A549 (cell line): ENCODE data around the gene CETP.

Source experiments
- CBX2 ChIP-seq: fragments of 200-600 bp; sonication (generic); IDR thresholded peaks from 2 replicates; pipeline ENCODE4 v1.6.1; 2016; ENCODE audit warnings: low read depth, mild to moderate bottlenecking, borderline replicate concordance
- EP300 ChIP-seq, 2 experiments: fragments of >200 bp; sonication (Bioruptor Twin); formaldehyde crosslinking; IDR thresholded peaks; 2 replicates in 1 of 2; 3 replicates in 1 of 2; pipeline ENCODE4 v1.6.1; 2016 to 2017
- FOSL2 ChIP-seq, 2 experiments: fragments of 450-650 bp in 1 of 2; fragments of >200 bp in 1 of 2; sonication (Bioruptor Twin) in 1 of 2; formaldehyde crosslinking; IDR thresholded peaks; 2 replicates each; pipeline versions ENCODE4 v1.5.0 to v1.6.1; 2016 to 2020; ENCODE audit warnings: mild to moderate bottlenecking in 1 of 2, moderate library complexity in 1 of 2
- MAZ ChIP-seq: fragments of 150-350 bp; IDR thresholded peaks from 2 replicates; pipeline ENCODE4 v1.6.1; 2014; ENCODE audit warnings: antibody characterized with exemption, low read depth, low read length, borderline replicate concordance
- POLR2A ChIP-seq: IDR thresholded peaks from 2 replicates; pipeline ENCODE4 v1.6.1; 2012; ENCODE audit warnings: mild to moderate bottlenecking, low read length
- POLR2AphosphoS2 ChIP-seq: conservative IDR thresholded peaks from 2 replicates; pipeline ENCODE4 v1.6.1; 2012; ENCODE audit warnings: low read length, improper control_type of control experiment, inconsistent platforms
- SREBF2 ChIP-seq: fragments of 450-650 bp; IDR thresholded peaks from 2 replicates; pipeline ENCODE4 v1.6.1; 2014; ENCODE audit warnings: mild to moderate bottlenecking, moderate library complexity
- USF2 ChIP-seq: fragments of 450-650 bp; IDR thresholded peaks from 2 replicates; pipeline ENCODE4 v1.6.1; 2014; ENCODE audit warnings: antibody characterized with exemption
- ZFP36 ChIP-seq: fragments of 450-650 bp; IDR thresholded peaks from 2 replicates; pipeline ENCODE4 v1.6.1; 2014; ENCODE audit warnings: borderline replicate concordance; ENCODE audit not compliant: partially characterized antibody
- TF ChIP-seq, protein P1 (sequence below): fragments of >200 bp; sonication (Bioruptor Twin); formaldehyde crosslinking; IDR thresholded peaks from 3 replicates; pipeline ENCODE4 v1.5.1; 2016

GRCh38 chr16:56974549-56975300, 13.0 kb downstream of the CETP start:
- TF ChIP-seq CBX2, result no peak
- TF ChIP-seq, protein P1, sequence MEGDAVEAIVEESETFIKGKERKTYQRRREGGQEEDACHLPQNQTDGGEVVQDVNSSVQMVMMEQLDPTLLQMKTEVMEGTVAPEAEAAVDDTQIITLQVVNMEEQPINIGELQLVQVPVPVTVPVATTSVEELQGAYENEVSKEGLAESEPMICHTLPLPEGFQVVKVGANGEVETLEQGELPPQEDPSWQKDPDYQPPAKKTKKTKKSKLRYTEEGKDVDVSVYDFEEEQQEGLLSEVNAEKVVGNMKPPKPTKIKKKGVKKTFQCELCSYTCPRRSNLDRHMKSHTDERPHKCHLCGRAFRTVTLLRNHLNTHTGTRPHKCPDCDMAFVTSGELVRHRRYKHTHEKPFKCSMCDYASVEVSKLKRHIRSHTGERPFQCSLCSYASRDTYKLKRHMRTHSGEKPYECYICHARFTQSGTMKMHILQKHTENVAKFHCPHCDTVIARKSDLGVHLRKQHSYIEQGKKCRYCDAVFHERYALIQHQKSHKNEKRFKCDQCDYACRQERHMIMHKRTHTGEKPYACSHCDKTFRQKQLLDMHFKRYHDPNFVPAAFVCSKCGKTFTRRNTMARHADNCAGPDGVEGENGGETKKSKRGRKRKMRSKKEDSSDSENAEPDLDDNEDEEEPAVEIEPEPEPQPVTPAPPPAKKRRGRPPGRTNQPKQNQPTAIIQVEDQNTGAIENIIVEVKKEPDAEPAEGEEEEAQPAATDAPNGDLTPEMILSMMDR, result no peak
- no peak for TF ChIP-seq USF2
- no peak for TF ChIP-seq POLR2A
- TF ChIP-seq FOSL2 (IDR thresholded peaks at IDR 0.05), result no peak
- no peak for TF ChIP-seq FOSL2 (CRISPR knock-in tag; IDR thresholded peaks at IDR 0.05)
- TF ChIP-seq POLR2AphosphoS2, result no peak
- no peak for TF ChIP-seq MAZ
- no peak for TF ChIP-seq ZFP36
- no peak for TF ChIP-seq SREBF2
- TF ChIP-seq EP300 (IDR thresholded peaks at IDR 0.05), result no peak
